Measurements from ENCODE around the gene EFNB3.

EFNB3 gene

GRCh38 chr17:7754656-7755055 is 49.7 kb downstream of the EFNB3 start:
- H3K4me3 ChIP-seq (ENCODE audit: low read length): no peak overlapping the region
- DNase-seq (ENCODE audit: low read depth, low spot score): no peak

GRCh38 chr17:7755095-7755890 is 50.3 kb downstream of the EFNB3 start:
- H3K4me3 ChIP-seq (ENCODE audit: low read length): no peak overlapping the region
- DNase-seq (ENCODE audit: low read depth, low spot score): no peak

- H3K4me3 ChIP-seq (ENCODE audit: low read length): no peak overlapping the region
- DNase-seq (ENCODE audit: low read depth, low spot score): no peak
These were observed 52.0 kb downstream of the EFNB3 start for GRCh38 chr17:7756968-7757367.

Data from Jurkat, Clone E6-1 (cell line).